Progenitor cell of endocrine pancreas (in vitro differentiated cells): ENCODE results near the gene NR2F1-AS1. TPM values are rescaled to one million over a fixed set of nuclear protein-coding genes. Genes with fewer than 3 reads are reported as not detected.
A peak's percentile ranks its signal among the peaks of the same experiment; 100 is the strongest.

Experiments
- DNase-seq: peaks from one replicate; pipeline ENCODE4 v3.0.0; 2021; ENCODE audit warnings: low spot score; ENCODE audit not compliant: unreplicated experiment
- H3K27ac Mint-ChIP-seq: 2 replicates; pipeline ENCODE4 v1.8.0; 2021; ENCODE audit warnings: mild to moderate bottlenecking, moderate library complexity, mixed read lengths
- H3K27me3 Mint-ChIP-seq: 2 replicates; pipeline ENCODE4 v1.8.0; 2021; ENCODE audit warnings: mixed read lengths
- H3K36me3 Mint-ChIP-seq: 2 replicates; pipeline ENCODE4 v1.8.0; 2022; ENCODE audit warnings: mixed read lengths; ENCODE audit not compliant: insufficient read depth
- H3K4me1 Mint-ChIP-seq: 2 replicates; pipeline ENCODE4 v1.8.0; 2021; ENCODE audit warnings: low read depth, mixed read lengths
- H3K4me3 Mint-ChIP-seq: 2 replicates; pipeline ENCODE4 v1.8.0; 2021; ENCODE audit warnings: low read depth, mild to moderate bottlenecking, moderate library complexity, mixed read lengths
- H3K9me3 Mint-ChIP-seq: 2 replicates; pipeline ENCODE4 v1.8.0; 2021; ENCODE audit warnings: low read depth, mixed read lengths
- CTCF ChIP-seq: fragments of 200-600 bp; sonication (generic); IDR thresholded peaks from one replicate; pipeline ENCODE4 v1.5.0; 2021; ENCODE audit warnings: antibody characterized with exemption, mild to moderate bottlenecking; ENCODE audit not compliant: unreplicated experiment
- total RNA-seq: library from RNA; stranded (reverse); gene quantifications from 2 replicates; pipeline ENCODE4 v1.2.1, GENCODE V29; 2021

The NR2F1-AS1 gene
- total RNA-seq, 1 donor from 2014 or later, result 6.3 TPM

DNA sequence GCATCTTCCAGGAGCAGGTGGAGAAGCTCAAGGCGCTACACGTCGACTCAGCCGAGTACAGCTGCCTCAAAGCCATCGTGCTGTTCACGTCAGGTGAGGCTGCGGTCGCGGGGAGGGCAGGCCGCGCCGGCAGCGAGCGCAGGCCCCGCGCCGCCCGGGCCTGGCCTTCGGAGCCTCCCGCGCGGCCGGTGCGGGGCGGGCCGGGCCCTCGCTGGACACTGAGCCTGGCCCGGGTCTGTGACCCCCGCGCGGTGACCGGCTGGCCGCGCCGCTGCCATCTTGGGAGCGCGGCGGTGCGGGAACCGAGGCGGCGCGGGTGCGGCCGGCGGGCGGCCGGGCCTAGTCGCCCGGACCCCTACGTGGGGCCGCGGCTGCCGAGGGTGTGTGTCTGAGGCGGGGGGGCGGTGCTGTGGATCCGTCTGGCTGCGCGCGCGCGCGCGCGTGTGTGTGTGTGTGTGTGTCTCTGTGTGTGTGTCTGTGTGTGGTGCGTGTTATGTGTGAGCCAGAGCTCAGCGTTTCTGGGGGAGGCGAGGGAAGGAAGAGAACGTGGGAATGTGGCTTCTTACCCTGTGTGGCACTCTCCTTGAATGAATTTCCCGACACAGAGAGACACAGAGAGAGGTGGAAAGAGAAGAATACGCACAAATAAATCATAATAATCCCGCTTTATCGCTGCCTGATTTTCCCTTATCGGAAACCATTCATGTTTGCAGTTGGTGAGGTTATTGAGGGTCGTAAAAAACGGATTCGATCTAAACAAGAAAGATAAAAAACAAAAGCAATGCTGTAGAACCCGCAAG, 7.5 kb upstream of the NR2F1-AS1 start:
- Mint-ChIP-seq H3K36me3 (peaks cover 31% of the 10 kb centered on the region), H3K4me3 (peak overlapping the region; percentile 90), H3K4me1 (peaks cover 20% of the 10 kb centered on the region), H3K27me3 (peaks cover 71% of the 10 kb centered on the region), H3K9me3 (no peaks in the 10 kb centered on the region), H3K27ac (peak overlapping the region; percentile 77)
- no peak for TF ChIP-seq CTCF
- no peak for DNase-seq

GRCh38 chr5:93587597-93588351, 6.8 kb upstream of the NR2F1-AS1 start:
- Mint-ChIP-seq H3K9me3 (no peaks in the 10 kb centered on the region), H3K4me1 (peaks cover 20% of the 10 kb centered on the region), H3K4me3 (peak overlapping the region; percentile 90), H3K27me3 (peaks cover 63% of the 10 kb centered on the region), H3K27ac (peak overlapping the region; percentile 76), H3K36me3 (peaks cover 25% of the 10 kb centered on the region)
- DNase-seq, result no peak
- TF ChIP-seq CTCF, result no peak

GRCh38 chr5:93586736-93587596, 5.9 kb upstream of the NR2F1-AS1 start:
- peaks cover 20% of the 10 kb centered on the region for H3K4me1 Mint-ChIP-seq
- H3K9me3 Mint-ChIP-seq, result no peaks in the 10 kb centered on the region

GRCh38 chr5:93585767-93586385, 4.9 kb upstream of the NR2F1-AS1 start:
- peak overlapping the region; percentile 85 for H3K27ac Mint-ChIP-seq
- peaks cover 20% of the 10 kb centered on the region for H3K4me1 Mint-ChIP-seq
- no peak for TF ChIP-seq CTCF
- H3K27me3 Mint-ChIP-seq, result peaks cover 46% of the 10 kb centered on the region
- peak overlapping the region; percentile 90 for H3K4me3 Mint-ChIP-seq
- H3K36me3 Mint-ChIP-seq, result peaks cover 23% of the 10 kb centered on the region
- no peaks in the 10 kb centered on the region for H3K9me3 Mint-ChIP-seq
- DNase-seq, result no peak

More at GRCh38 chr5:93586736-93587596, 5.9 kb upstream of the NR2F1-AS1 start:
- peaks cover 23% of the 10 kb centered on the region for H3K36me3 Mint-ChIP-seq
- peak overlapping the region; percentile 90 for H3K4me3 Mint-ChIP-seq
- TF ChIP-seq CTCF, result no peak
- H3K27me3 Mint-ChIP-seq, result peaks cover 56% of the 10 kb centered on the region
- DNase-seq, result no peak
- peak overlapping the region; percentile 76 for H3K27ac Mint-ChIP-seq
